Osteoblast (primary cell): ENCODE data around the gene SLC39A13. TPM values are rescaled to one million over a fixed set of nuclear protein-coding genes. Genes with fewer than 3 reads are reported as not detected.
A peak's percentile ranks its signal among the peaks of the same experiment; 100 is the strongest.

Experiments used
- DNase-seq: peaks from one replicate; pipeline ENCODE4 v3.0.0; 2011; ENCODE audit warnings: low spot score, mixed read lengths; ENCODE audit not compliant: insufficient read length; ENCODE audit errors: missing footprints
- H2AFZ ChIP-seq: 2 replicates; pipeline ENCODE4 v1.6.0; 2011; ENCODE audit warnings: mild to moderate bottlenecking, low read length
- H3K27ac ChIP-seq: 2 replicates; pipeline ENCODE4 v1.5.1; 2011; ENCODE audit warnings: mild to moderate bottlenecking, low read depth, low read length, moderate library complexity
- H3K27me3 ChIP-seq: 2 replicates; pipeline ENCODE4 v1.6.0; 2012; ENCODE audit warnings: mild to moderate bottlenecking, control low read depth, inconsistent platforms, low read length, moderate library complexity; ENCODE audit not compliant: insufficient read depth
- H3K36me3 ChIP-seq: 2 replicates; pipeline ENCODE4 v1.5.1; 2011; ENCODE audit warnings: mild to moderate bottlenecking, low read length, control low read depth, moderate library complexity; ENCODE audit not compliant: insufficient read depth
- H3K4me1 ChIP-seq: 2 replicates; pipeline ENCODE4 v1.5.1; 2011; ENCODE audit warnings: mild to moderate bottlenecking, low read length, control low read depth, moderate library complexity; ENCODE audit not compliant: insufficient read depth
- H3K4me2 ChIP-seq: 2 replicates; pipeline ENCODE4 v1.6.0; 2011; ENCODE audit warnings: mild to moderate bottlenecking, low read length; ENCODE audit not compliant: insufficient read depth
- H3K4me3 ChIP-seq: fragments of 200-600 bp; sonication (generic); 3 replicates; pipeline ENCODE4 v1.5.1; 2012; ENCODE audit warnings: mild to moderate bottlenecking, low read length, inconsistent platforms; ENCODE audit not compliant: insufficient read depth
- H3K79me2 ChIP-seq: 2 replicates; pipeline ENCODE4 v1.6.0; 2012; ENCODE audit warnings: mild to moderate bottlenecking, low read length, control low read depth, inconsistent platforms; ENCODE audit not compliant: insufficient read depth
- H3K9me3 ChIP-seq: 2 replicates; pipeline ENCODE4 v1.5.1; 2011; ENCODE audit warnings: low read depth, low read length, control low read depth
- H4K20me1 ChIP-seq: 2 replicates; pipeline ENCODE4 v1.6.0; 2012; ENCODE audit warnings: mild to moderate bottlenecking, low read length, control low read depth; ENCODE audit not compliant: insufficient read depth
- CTCF ChIP-seq: IDR thresholded peaks from 2 replicates; pipeline ENCODE4 v1.5.1; 2011; ENCODE audit warnings: mild to moderate bottlenecking, low read depth, low read length, moderate library complexity; ENCODE audit errors: extremely low read depth
- total RNA-seq: library from RNA; depleted of rRNA; stranded (reverse); fragments of >200 nt; gene quantifications from 2 replicates; pipeline ENCODE4 v1.2.3, GENCODE V29; 2012

Gene SLC39A13
- total RNA-seq, 1 donor = 78.9 TPM

- Histone ChIP-seq H2AFZ (no peak overlapping the region), H3K79me2 (no peaks in the 10 kb centered on the region), H3K36me3 (no peaks in the 10 kb centered on the region), H3K27me3 (no peaks in the 10 kb centered on the region), H3K4me1 (peaks cover 4% of the 10 kb centered on the region), H3K27ac (no peak overlapping the region), H3K9me3 (no peaks in the 10 kb centered on the region), H3K4me3 (no peak overlapping the region), H3K4me2 (no peak overlapping the region), H4K20me1 (no peaks in the 10 kb centered on the region)
- DNase-seq = peak; percentile 62
- no peak for TF ChIP-seq CTCF
These were observed 30.8 kb upstream of the SLC39A13 start for GRCh38 chr11:47377571-47378009.

- TF ChIP-seq CTCF = no peak
- no peaks in the 10 kb centered on the region for H4K20me1 ChIP-seq
- no peaks in the 10 kb centered on the region for H3K9me3 ChIP-seq
- DNase-seq = peak; percentile 45
- H3K79me2 ChIP-seq = no peaks in the 10 kb centered on the region
- no peaks in the 10 kb centered on the region for H3K36me3 ChIP-seq
- H3K27me3 ChIP-seq = no peaks in the 10 kb centered on the region
- H3K4me2 ChIP-seq = no peak within 1 kb of the TSS
- H3K4me1 ChIP-seq = peaks cover 4% of the 10 kb centered on the region
- no peak within 1 kb of the TSS for H3K27ac ChIP-seq
- no peak within 1 kb of the TSS for H2AFZ ChIP-seq
- H3K4me3 ChIP-seq = no peak within 1 kb of the TSS
These were observed 30.2 kb upstream of the SLC39A13 start, which contains the start of gene SPI1 for GRCh38 chr11:47378010-47378835. Gene SPI1, minus strand, starts transcription at chr11:47378547. Its CDS starts 194 bp downstream, at chr11:47378353.

GRCh38 chr11:47378836-47379170 is 29.6 kb upstream of the SLC39A13 start:
- no peak for TF ChIP-seq CTCF

GRCh38 chr11:47379317-47379716 is 29.1 kb upstream of the SLC39A13 start:
- peaks cover under 1% of the 10 kb centered on the region for H3K4me1 ChIP-seq
- no peak overlapping the region for H3K4me3 ChIP-seq
- H3K27ac ChIP-seq = no peak overlapping the region
- H3K36me3 ChIP-seq = no peaks in the 10 kb centered on the region
- no peak for DNase-seq
- H3K9me3 ChIP-seq = no peaks in the 10 kb centered on the region
- H3K27me3 ChIP-seq = no peaks in the 10 kb centered on the region
- H3K4me2 ChIP-seq = no peak overlapping the region
- H4K20me1 ChIP-seq = no peaks in the 10 kb centered on the region
- no peak for TF ChIP-seq CTCF
- no peaks in the 10 kb centered on the region for H3K79me2 ChIP-seq
- H2AFZ ChIP-seq = no peak overlapping the region

More at GRCh38 chr11:47378836-47379170, 29.6 kb upstream of the SLC39A13 start:
- no peaks in the 10 kb centered on the region for H3K27me3 ChIP-seq
- peaks cover 4% of the 10 kb centered on the region for H3K4me1 ChIP-seq
- no peak overlapping the region for H2AFZ ChIP-seq
- no peak overlapping the region for H3K4me3 ChIP-seq
- H3K79me2 ChIP-seq = no peaks in the 10 kb centered on the region
- H4K20me1 ChIP-seq = no peaks in the 10 kb centered on the region
- DNase-seq = peak; percentile 69
- no peaks in the 10 kb centered on the region for H3K36me3 ChIP-seq
- no peaks in the 10 kb centered on the region for H3K9me3 ChIP-seq
- no peak overlapping the region for H3K27ac ChIP-seq
- no peak overlapping the region for H3K4me2 ChIP-seq
